Hepatic stellate cell (primary cell): ENCODE measurements around the gene SIGLEC1.

ENCODE experiments used
- DNase-seq: peaks from one replicate; pipeline ENCODE4 v3.0.0; 2011; ENCODE audit warnings: low spot score

SIGLEC1 gene

DNA sequence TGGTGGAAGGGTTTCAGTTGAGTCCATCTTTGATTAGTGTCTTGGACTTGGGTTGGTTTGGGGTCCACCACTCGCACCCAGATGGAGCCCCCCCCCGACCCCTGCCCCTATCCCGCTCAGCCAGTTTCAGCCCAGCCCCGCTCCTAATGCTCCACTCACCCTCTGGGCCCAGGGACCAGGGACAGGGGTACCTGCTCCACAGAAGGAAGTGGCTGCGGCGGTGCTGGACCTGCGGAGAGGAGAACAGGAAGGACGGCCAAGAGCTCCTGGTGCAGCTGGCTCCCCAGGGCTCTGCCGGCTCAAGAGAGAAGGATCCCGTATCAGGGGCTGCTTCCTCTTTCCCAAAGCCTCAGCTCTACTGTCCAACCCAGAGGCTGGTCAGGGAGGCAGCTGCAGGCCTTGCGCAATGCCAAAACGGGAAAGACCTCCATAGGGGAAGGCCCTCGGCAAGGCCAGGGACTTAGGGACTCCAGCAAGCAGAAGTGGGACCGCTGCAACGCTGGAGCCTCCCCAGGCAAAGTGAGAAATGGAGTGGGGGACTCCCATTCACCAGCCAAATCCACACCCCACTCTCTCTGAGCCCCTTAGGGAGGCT, at the start of gene SIGLEC1:
Gene SIGLEC1 (minus strand): TSS at position 322 of the 595 bp plus-strand sequence. CDS start 5,472 bp downstream, outside the sequence.
- no peak for DNase-seq

DNA sequence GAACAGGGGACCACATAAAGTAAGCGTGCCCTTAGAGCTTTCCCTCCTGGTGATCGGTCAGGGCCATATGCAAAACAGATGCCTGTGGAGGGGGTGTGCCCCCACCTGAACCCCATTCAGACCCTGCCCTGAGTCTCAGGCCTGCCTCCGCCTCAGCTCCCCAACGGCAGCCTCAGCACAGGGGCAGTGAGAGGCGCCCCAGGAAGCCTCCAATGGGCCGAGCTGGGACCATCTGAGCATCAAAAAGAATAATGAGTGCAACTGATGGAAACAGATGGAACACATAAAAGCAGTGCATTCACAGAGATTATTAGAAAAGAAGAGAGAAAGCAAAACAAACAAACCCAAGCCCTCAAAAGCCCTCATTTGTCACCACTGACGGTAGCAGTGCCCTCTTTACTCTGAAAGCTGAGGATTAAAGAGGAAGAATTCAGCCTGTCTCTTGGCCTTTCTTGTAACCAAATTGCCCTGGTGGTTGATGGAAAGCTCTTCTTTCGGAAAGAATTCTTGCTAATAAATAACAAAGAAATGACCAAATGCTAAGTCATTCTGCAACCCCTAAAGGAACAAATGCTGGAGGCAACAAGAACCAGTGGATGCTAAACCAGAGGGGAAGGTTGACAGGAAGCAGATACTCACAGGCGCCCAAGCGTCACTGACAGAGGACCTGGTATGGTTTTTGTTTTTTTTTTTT, 48.4 kb upstream of the SIGLEC1 start:
- DNase-seq, result no peak

GRCh38 chr20:3759884-3760283, 47.5 kb upstream of the SIGLEC1 start:
- no peak for DNase-seq

DNA sequence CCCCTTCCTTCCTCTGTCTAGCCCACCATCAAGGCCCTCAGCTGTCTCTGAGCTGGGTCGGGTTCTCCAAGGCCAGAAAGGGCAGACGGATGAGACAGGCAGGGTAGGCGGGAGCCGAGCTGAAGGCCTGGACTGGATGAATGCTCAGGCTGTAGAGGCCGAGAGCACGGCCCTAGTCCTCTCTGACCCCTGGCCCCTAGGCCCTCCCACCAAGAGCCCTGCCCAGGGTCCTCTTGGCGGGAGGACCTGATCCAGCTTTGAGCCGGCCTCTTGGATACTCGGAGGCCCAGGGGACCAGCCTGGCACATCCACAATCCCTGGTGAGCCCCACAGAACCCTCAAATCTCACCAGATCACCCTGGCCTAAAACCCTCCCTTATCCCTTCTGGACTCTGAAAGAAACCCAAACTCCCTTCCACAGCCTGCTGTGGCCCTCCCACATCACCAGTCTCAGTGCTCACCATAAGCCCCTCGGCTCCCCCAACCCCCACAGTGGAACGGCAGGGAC, 47.0 kb upstream of the SIGLEC1 start:
- no peak for DNase-seq

DNA sequence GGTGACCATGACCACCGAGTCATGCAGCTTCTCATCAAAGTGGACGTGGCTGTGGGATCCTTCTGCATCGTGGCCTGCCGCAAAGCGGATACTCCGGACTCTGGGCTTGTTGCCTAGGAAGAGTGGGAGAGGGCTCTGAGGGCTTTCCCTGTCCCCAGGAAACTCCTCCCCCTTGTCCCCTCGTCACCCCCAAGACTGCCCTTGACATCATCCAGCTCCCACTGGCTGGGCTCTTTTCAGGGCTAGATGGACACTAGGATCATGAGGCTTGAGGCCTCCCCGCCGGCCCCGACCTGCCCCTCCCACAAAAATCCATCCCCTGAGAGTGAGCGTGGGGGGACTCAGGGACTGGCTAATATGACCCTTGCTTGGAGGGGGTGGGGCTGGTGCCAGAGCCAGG, 46.2 kb upstream of the SIGLEC1 start:
- no peak for DNase-seq

GRCh38 chr20:3757268-3757667, 44.9 kb upstream of the SIGLEC1 start:
- DNase-seq, result no peak

DNA sequence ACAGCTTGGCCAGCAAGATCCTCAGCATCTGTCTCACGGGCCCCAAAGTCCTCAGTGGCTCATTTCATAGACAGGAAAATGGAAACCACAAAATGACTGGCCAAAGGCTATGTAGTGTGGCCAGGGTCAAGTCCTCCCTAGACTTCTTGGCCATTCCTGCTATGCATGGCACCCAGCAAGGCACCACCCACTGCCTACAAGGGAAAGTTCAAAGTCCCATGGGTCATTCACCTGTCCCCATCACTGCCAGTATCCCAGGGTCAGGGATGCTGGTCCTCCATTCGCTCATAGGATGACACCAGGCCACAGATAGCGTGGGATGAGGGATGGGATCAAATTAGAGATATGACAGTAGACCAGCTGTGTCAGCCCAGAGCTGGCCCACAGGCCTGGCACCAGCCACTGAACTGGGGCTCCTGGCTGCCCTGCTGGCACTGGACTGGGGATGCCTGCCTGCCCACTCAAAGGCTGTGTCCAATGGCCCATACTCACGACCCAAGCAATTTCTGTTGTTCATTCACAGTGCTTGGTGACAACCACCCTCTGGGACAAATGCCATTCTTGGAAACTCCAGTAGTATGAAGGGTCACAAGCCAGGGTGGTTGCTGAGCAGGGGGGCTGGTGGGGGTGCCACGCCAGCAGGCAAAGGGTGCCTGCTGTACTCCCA, 43.5 kb upstream of the SIGLEC1 start:
- no peak for DNase-seq

DNA sequence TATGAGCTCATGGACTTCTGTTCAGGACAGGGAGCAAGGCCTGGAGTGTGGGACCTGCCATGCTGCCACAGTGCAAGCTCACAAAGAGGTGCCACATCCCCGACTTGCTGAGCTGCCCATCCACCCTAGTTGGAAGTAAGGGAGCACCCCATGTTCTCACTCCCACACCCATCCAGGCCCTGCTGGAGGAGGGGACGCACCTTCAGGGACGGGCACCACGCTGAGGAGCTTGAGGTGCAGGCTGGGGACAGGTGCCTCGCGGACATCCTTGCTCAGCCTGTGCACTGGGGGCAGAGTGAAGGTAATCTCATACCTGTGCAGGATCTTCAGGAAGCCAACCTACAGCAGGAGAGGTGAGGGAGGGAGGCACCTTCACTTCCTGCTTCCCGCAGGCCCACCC, 42.9 kb upstream of the SIGLEC1 start:
- DNase-seq, result no peak

- no peak for DNase-seq
Measured at GRCh38 chr20:3754276-3754630, 41.9 kb upstream of the SIGLEC1 start.

- no peak for DNase-seq
Measured at GRCh38 chr20:3753501-3754275, 41.3 kb upstream of the SIGLEC1 start.

DNA sequence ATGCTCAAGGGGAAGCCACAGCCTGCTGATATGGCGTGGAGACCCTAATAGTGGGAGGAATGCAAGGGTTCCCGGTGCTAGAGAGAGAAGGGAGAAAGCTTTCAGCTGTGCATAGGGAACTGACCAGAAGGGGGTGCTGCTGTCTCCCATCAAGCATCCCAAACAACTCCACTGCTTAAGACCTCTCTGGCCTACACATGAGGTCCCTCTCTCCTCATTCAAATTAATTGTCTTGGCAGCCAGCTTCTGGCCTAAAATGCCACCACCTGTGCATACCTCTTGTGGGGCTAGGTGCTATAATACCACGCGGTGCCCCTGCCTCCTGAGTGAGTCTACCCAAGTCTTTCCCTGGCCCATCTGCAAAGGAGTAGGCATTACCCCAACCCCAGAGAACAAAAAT, 40.7 kb upstream of the SIGLEC1 start:
- peak; percentile 91 for DNase-seq

DNA sequence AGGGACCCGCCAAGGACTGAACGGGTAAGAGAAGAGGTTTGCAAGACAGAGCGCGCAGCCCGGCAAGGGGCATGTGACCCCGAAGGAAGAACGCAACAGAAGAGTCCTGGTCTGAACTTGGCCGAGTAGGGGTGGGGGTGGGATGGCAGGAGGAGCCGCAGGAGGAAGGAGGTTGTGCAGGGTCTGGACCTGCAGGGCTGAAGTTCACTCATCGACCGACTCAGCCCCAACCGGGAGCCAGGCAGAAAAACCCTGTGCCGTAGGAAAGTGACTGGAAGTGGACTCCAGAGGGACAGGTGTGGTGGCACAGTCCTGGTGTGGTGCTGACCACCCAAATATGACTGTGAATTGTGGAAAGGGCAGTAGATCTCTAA, 40.0 kb upstream of the SIGLEC1 start:
- peak; percentile 42 for DNase-seq

GRCh38 chr20:3751675-3752385, 39.4 kb upstream of the SIGLEC1 start:
- peak; percentile 54 for DNase-seq

DNA sequence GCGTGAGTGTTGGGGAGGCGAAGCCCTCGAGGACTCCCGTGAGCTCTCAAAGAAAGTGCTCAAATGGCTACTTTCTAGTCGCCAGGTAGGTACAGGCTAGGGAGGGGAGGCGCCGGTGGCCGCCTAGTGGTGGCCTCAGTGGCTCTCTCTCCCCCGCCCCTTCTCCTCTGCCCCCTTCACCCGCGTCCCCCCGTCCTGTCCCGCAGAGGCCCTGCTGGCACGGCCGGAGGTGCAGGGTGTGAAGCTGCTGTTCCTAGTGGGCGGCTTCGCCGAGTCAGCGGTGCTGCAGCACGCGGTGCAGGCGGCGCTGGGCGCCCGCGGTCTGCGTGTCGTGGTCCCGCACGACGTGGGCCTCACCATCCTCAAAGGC, 38.9 kb upstream of the SIGLEC1 start:
- DNase-seq, result no peak

- DNase-seq, result peak; percentile 82
Measured at GRCh38 chr20:3749689-3750531, 37.5 kb upstream of the SIGLEC1 start.

- DNase-seq, result no peak
Measured at GRCh38 chr20:3749087-3749688, 36.8 kb upstream of the SIGLEC1 start.

GRCh38 chr20:3748073-3748472, 35.7 kb upstream of the SIGLEC1 start:
- DNase-seq, result no peak

GRCh38 chr20:3747471-3747870, 35.1 kb upstream of the SIGLEC1 start:
- DNase-seq, result no peak

- no peak for DNase-seq
Measured at GRCh38 chr20:3745686-3746173, 33.3 kb upstream of the SIGLEC1 start.
